ENCODE results near the gene ABCA13. TPM values are rescaled to one million over a fixed set of nuclear protein-coding genes. Genes with fewer than 3 reads are reported as not detected.

ABCA13 gene
- total RNA-seq, 1 experiment from 2014 or later: 2.1 TPM

DNA sequence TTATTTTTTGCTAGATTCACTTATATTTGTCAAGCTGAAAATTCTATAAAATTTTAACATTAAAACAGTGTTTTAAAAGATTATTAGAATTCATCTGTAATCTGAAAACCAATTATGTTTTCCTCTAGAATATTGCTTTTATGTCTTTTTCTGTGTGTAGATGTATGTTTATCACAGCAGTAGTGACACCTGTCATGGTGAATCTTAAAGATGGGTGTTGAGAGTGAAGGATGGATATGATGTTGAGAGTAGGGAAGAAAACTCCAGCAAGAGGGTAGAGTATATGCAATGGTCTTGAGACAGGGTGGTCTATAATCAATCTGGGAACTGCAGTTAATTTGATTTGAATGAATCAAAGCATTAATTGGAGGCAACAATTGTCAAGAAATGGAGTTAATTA lies 416.2 kb downstream of the ABCA13 start:
- no peak for TF ChIP-seq EZH2 (IDR thresholded peaks at IDR 0.05; ENCODE audit: low read length, unreplicated experiment)
- TF ChIP-seq CTCF (conservative IDR thresholded peaks at IDR 0.05; ENCODE audit: low read depth, low read length): no peak
- no peak for TF ChIP-seq EZH2phosphoT487 (IDR thresholded peaks at IDR 0.05; ENCODE audit: borderline replicate concordance, low read length)
- H3K4me2 ChIP-seq (ENCODE audit: low read length): no peak overlapping the region
- H3K4me1 ChIP-seq (ENCODE audit: insufficient read depth, low read length): no peaks in the 10 kb centered on the region
- H3F3A ChIP-seq (ENCODE audit: low read length, unreplicated experiment): no peaks in the 10 kb centered on the region
- ATAC-seq (no peak), DNase-seq (no peak)
- no peak overlapping the region for H3K27ac ChIP-seq (ENCODE audit: low read length)
- CTCF ChIA-PET: interaction anchor here (0.7 kb wide), 1 partner anchor 9 kb away, joined by 3 read pairs; no protein-coding TSS in a partner anchor
- no peaks in the 10 kb centered on the region for H3K79me2 ChIP-seq (ENCODE audit: low read length)
- POLR2A ChIA-PET (ENCODE audit: unreplicated experiment): no interaction called here
- no peaks in the 10 kb centered on the region for H3K9me3 ChIP-seq (ENCODE audit: low read length)
- H4K20me1 ChIP-seq (ENCODE audit: low read length): no peaks in the 10 kb centered on the region
- H3K4me3 ChIP-seq (ENCODE audit: low read length): no peak overlapping the region
- H3K9ac ChIP-seq (ENCODE audit: low read length): no peak overlapping the region
- H3K36me3 ChIP-seq (ENCODE audit: low read depth, low read length): no peaks in the 10 kb centered on the region
- no peaks in the 10 kb centered on the region for H3K9me2 ChIP-seq (replicated peaks; ENCODE audit: low read length)
- BruUV-seq (replicated peaks): no TSS peak
- intact Hi-C loops (cut with micrococcal nuclease): no loop called here
- no peaks in the 10 kb centered on the region for H3K27me3 ChIP-seq (ENCODE audit: low read length)
- no peak overlapping the region for H2AFZ ChIP-seq (ENCODE audit: low read length)

- ATAC-seq: no peak
Measured at GRCh38 chr7:48594349-48594748, 423.1 kb downstream of the ABCA13 start.

More at GRCh38 chr7:48594349-48594748, 423.1 kb downstream of the ABCA13 start:
- ChIA-PET POLR2A (ENCODE audit: unreplicated experiment) (no interaction called here), CTCF (no interaction called here)
- Histone ChIP-seq H3K4me3 (ENCODE audit: low read length) (no peak overlapping the region), H3K36me3 (ENCODE audit: low read depth, low read length) (no peaks in the 10 kb centered on the region), H3K4me2 (ENCODE audit: low read length) (no peak overlapping the region), H2AFZ (ENCODE audit: low read length) (no peak overlapping the region), H3K9me2 (replicated peaks; ENCODE audit: low read length) (no peaks in the 10 kb centered on the region), H3K4me1 (ENCODE audit: insufficient read depth, low read length) (no peaks in the 10 kb centered on the region), H3K27me3 (ENCODE audit: low read length) (no peaks in the 10 kb centered on the region), H3F3A (ENCODE audit: low read length, unreplicated experiment) (no peaks in the 10 kb centered on the region), H3K79me2 (ENCODE audit: low read length) (no peaks in the 10 kb centered on the region), H3K9me3 (ENCODE audit: low read length) (no peaks in the 10 kb centered on the region), H3K27ac (ENCODE audit: low read length) (no peak overlapping the region), H3K9ac (ENCODE audit: low read length) (no peak overlapping the region), H4K20me1 (ENCODE audit: low read length) (no peaks in the 10 kb centered on the region)
- intact Hi-C loops (cut with micrococcal nuclease): no loop called here
- DNase-seq: no peak
- TF ChIP-seq CTCF (conservative IDR thresholded peaks at IDR 0.05; ENCODE audit: low read depth, low read length) (no peak), EZH2 (IDR thresholded peaks at IDR 0.05; ENCODE audit: low read length, unreplicated experiment) (no peak), EZH2phosphoT487 (IDR thresholded peaks at IDR 0.05; ENCODE audit: borderline replicate concordance, low read length) (no peak)
- no TSS peak for BruUV-seq (replicated peaks)

Data from PC-3 (cell line).